Upper lobe of left lung (tissue), 6 donors: ENCODE results near the gene ASTL. TPM values are rescaled to one million over a fixed set of nuclear protein-coding genes. Genes with fewer than 3 reads are reported as not detected.

Experiments used
- ATAC-seq, 2 donors: fragments of 200-7000 bp; cut with Tn5 transposase; one replicate each; pipeline ENCODE4 v1.9.1; 2022; ENCODE audit warnings: mild to moderate bottlenecking in 2 of 2, moderate library complexity in 2 of 2; ENCODE audit not compliant: low FRiP score in 2 of 2
- DNase-seq, 2 donors: peaks; one replicate each; pipeline ENCODE4 v3.0.0-alpha.2; 2019 to 2020
- H3K27ac ChIP-seq, 4 donors: fragments of 200-600 bp; sonication (generic); one replicate each; pipeline ENCODE4 v1.5.1; 2016 to 2019
- H3K27me3 ChIP-seq, 4 donors: fragments of 200-600 bp; sonication (generic); one replicate each; pipeline ENCODE4 v1.5.1; 2017 to 2019
- H3K36me3 ChIP-seq, 4 donors: fragments of 200-600 bp; sonication (generic); one replicate each; pipeline ENCODE4 v1.5.1; 2016 to 2019
- H3K4me1 ChIP-seq, 4 donors: fragments of 200-600 bp; sonication (generic); one replicate each; pipeline ENCODE4 v1.5.1; 2018 to 2019
- H3K4me3 ChIP-seq, 4 donors: fragments of 200-600 bp; sonication (generic); one replicate each; pipeline ENCODE4 v1.5.1; 2017 to 2019; ENCODE audit warnings: mild to moderate bottlenecking in 2 of 4, moderate library complexity in 1 of 4
- H3K9me3 ChIP-seq, 4 donors: fragments of 200-600 bp; sonication (generic); one replicate each; pipeline ENCODE4 v1.5.1; 2018 to 2019
- EP300 ChIP-seq, 4 donors: sonication (generic); formaldehyde crosslinking; IDR thresholded peaks; one replicate each; pipeline ENCODE4 v1.5.1; 2017; ENCODE audit warnings: antibody characterized with exemption in 4 of 4, control low read depth in 2 of 4
- POLR2A ChIP-seq, 4 donors: fragments of 450-650 bp; IDR thresholded peaks; one replicate each; pipeline ENCODE4 v1.5.1; 2016 to 2017; ENCODE audit warnings: antibody characterized with exemption in 4 of 4, mild to moderate bottlenecking in 2 of 4
- POLR2AphosphoS5 ChIP-seq, 2 donors: sonication (generic); formaldehyde crosslinking; IDR thresholded peaks; one replicate each; pipeline ENCODE4 v1.5.1; 2017; ENCODE audit warnings: antibody characterized with exemption in 2 of 2
- WGBS, 2 donors: methylation state at CpG; one replicate each; pipeline ENCODE4 v1.1.5; 2017 to 2018; 5-methylcytosine and 5-hydroxymethylcytosine counted together
- total RNA-seq, 6 donors: library from RNA; depleted of rRNA in 4 of 6; stranded (reverse); fragments of >200 nt in 4 of 6; gene quantifications; one replicate each; pipeline versions ENCODE4 v1.1.0 to v1.2.1, GENCODE V29; 2016 to 2021
- TF ChIP-seq, protein P1 (sequence below), 6 experiments: fragments of 450-650 bp in 4 of 6; fragments of 200-600 bp in 2 of 6; sonication (generic) in 2 of 6; IDR thresholded peaks; one replicate each; pipeline ENCODE4 v1.5.1; 2016 to 2019; ENCODE audit warnings: antibody characterized with exemption in 6 of 6
- donor health status: DM: no; HTN: no; CAD: no; lungs with moderate emphysema.
- donor health status: DM: no; HTN: yes; CAD: no; lungs with severe emphysema.

ASTL gene
- 1 to 10 TPM in 1 of 6 donors, under 1 TPM in 2, not detected in 3; 0.23 to 1.3 (median 0.27) TPM for total RNA-seq

DNA sequence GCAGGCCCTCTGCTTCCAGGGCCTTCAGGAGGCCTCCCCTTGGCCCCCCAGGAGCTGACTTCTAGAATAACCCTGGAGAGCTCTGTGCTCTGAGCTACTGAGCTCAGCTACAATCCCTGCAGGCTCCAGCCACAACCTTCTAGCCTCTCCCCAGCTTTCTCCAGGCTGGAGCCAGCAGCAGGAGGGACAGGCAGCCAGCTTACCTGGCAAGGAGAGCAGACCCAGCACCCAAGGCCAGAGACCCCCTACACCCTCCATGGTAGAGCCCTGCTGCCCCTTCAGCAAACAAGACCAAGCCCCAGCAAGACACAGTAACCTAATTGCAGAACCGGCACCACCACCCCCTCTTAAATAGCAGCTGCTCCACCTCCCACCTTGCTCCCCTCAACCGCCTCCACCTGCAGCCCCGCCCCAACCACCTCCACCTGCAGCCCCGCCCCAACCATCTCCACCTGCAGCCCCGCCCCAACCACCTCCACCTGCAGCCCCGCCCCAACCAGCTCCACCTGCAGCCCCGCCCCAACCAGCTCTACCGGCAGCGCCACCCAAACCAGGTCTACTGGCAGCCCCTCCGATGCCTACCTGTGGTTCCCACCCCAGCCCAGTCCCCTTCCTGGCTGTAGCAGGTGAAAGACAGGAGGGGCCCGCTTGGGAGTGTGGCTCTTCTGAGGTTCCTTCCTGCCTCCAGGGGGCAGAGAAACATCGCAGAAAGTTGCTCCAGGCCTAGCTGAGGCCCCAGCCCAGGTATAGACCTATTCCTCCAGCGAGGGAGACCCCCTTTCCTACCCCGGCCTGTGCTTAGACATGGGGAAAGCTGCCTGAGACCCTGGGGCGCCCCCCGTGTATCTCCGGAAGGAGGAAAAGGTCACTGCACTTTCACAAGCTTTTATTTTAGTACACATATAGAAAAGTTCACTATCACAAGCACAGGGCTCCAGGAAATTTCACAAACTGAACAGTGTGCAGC is at the start of gene ASTL:
Gene ASTL, minus strand, starts transcription at position 324 of the 967 bp plus-strand sequence. Its CDS starts 66 bp downstream, at position 258.
- peak; percentile 34 to 37 for ATAC-seq
- Histone ChIP-seq H3K27me3 (no peaks in the 10 kb centered on the region), H3K4me1 (peaks cover 0 to 7% (median 4%) of the 10 kb centered on the region in 4 donors), H3K36me3 (no peaks in the 10 kb centered on the region), H3K9me3 (no peaks in the 10 kb centered on the region), H3K27ac (peak within 1 kb of the TSS in 1 of 4 donors; percentile 7), H3K4me3 (peak within 1 kb of the TSS in 2 of 4 donors; percentile 2 to 29)
- TF ChIP-seq EP300 (IDR thresholded peaks at IDR 0.05) (no peak), POLR2A (IDR thresholded peaks at IDR 0.05) (no peak), POLR2AphosphoS5 (IDR thresholded peaks at IDR 0.05) (no peak)
- TF ChIP-seq, protein P1, sequence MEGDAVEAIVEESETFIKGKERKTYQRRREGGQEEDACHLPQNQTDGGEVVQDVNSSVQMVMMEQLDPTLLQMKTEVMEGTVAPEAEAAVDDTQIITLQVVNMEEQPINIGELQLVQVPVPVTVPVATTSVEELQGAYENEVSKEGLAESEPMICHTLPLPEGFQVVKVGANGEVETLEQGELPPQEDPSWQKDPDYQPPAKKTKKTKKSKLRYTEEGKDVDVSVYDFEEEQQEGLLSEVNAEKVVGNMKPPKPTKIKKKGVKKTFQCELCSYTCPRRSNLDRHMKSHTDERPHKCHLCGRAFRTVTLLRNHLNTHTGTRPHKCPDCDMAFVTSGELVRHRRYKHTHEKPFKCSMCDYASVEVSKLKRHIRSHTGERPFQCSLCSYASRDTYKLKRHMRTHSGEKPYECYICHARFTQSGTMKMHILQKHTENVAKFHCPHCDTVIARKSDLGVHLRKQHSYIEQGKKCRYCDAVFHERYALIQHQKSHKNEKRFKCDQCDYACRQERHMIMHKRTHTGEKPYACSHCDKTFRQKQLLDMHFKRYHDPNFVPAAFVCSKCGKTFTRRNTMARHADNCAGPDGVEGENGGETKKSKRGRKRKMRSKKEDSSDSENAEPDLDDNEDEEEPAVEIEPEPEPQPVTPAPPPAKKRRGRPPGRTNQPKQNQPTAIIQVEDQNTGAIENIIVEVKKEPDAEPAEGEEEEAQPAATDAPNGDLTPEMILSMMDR (IDR thresholded peaks at IDR 0.05): peak; percentile 34 to 66 (median 55)
- WGBS, 2 donors: 13 to 19% methylated on average over 13 to 16 of the region's 17 CpGs
- peak; percentile 50 to 81 for DNase-seq

DNA sequence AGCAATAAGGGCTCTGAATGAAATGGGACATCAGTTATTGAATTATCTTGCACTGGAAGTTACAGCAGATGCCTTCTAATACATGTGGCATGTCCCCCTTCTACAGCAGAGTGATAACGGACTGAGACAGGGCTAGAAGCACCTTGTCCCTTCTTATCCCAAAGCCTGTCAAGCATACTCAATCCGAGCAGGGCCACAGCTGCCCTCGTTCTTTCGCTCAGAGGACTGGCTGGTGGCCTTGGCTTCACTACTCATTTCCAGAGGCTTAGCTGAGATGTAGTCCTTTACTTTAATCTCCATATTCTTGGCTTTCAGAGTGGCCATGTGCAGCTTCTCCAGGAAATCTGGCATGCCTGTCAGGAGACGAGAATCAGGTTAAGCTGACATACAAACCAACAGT is 48.3 kb upstream of the ASTL start:
- Histone ChIP-seq H3K9me3 (no peaks in the 10 kb centered on the region), H3K27me3 (no peaks in the 10 kb centered on the region), H3K27ac (no peak overlapping the region), H3K4me1 (no peaks in the 10 kb centered on the region), H3K4me3 (no peak overlapping the region), H3K36me3 (peaks cover 28 to 82% (median 68%) of the 10 kb centered on the region in 4 donors)
- TF ChIP-seq POLR2A (IDR thresholded peaks at IDR 0.05) (no peak), POLR2AphosphoS5 (IDR thresholded peaks at IDR 0.05) (no peak), EP300 (IDR thresholded peaks at IDR 0.05) (no peak)
- TF ChIP-seq, protein P1 (IDR thresholded peaks at IDR 0.05): no peak
- DNase-seq (no peak), ATAC-seq (no peak)
- WGBS, 2 donors: 92 to 98% methylated on average over 5 of the region's 5 CpGs

DNA sequence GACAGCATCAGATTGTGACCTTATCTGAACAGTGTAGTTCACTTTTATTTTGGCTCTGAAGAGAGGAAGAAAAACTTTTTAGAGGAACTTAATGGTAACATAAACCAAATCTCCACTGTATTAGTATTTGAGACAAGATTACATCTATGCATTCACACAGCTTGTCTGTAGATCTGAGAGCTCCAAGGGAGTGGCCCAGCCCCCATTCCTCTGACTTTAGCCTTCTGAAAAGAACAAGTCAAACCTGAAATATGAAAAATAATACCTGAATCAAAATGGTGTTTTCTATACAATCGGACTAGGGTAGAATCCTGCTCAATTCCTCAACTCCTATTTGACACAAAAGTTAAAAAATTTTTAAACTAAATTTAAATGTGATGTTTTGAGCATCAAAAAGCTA is 47.2 kb upstream of the ASTL start:
- Histone ChIP-seq H3K36me3 (peaks cover 19 to 71% (median 58%) of the 10 kb centered on the region in 4 donors), H3K27me3 (no peaks in the 10 kb centered on the region), H3K4me1 (no peaks in the 10 kb centered on the region), H3K9me3 (no peaks in the 10 kb centered on the region), H3K27ac (no peak overlapping the region), H3K4me3 (no peak overlapping the region)
- ATAC-seq: no peak
- WGBS, 2 donors: 71 to 91% methylated on average over 1 of the region's 1 CpG
- TF ChIP-seq, protein P1 (IDR thresholded peaks at IDR 0.05): no peak
- TF ChIP-seq EP300 (IDR thresholded peaks at IDR 0.05): no peak
- TF ChIP-seq POLR2A (IDR thresholded peaks at IDR 0.05): no peak
- no peak for TF ChIP-seq POLR2AphosphoS5 (IDR thresholded peaks at IDR 0.05)
- DNase-seq: no peak

DNA sequence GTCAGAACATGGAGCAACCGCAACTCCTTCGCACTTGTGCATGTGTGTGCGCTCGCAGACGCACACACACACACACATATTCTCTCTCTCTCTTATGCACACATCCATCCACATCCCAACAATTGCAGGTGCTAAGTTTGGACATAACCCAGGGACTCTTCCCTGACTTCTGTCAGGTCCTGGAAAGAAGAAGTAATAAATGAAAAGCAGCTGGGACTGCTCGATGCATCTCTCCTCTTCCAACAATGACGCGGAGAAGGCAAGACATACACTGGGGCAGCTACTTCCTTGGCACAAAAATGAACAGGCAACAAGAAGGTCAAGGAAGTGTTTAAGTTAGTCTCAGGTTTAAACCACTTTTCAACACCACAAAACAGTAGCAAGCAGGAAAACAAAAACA is 46.7 kb upstream of the ASTL start:
- no peak for DNase-seq
- 87 to 88% methylated on average over 8 of the region's 8 CpGs for WGBS, 2 donors
- Histone ChIP-seq H3K36me3 (peaks cover 17 to 66% (median 52%) of the 10 kb centered on the region in 4 donors), H3K27ac (no peak overlapping the region), H3K4me3 (no peak overlapping the region), H3K9me3 (no peaks in the 10 kb centered on the region), H3K4me1 (no peaks in the 10 kb centered on the region), H3K27me3 (no peaks in the 10 kb centered on the region)
- no peak for ATAC-seq
- TF ChIP-seq, protein P1 (IDR thresholded peaks at IDR 0.05): no peak
- no peak for TF ChIP-seq POLR2A (IDR thresholded peaks at IDR 0.05)
